ENCODE measurements around the gene TPX2.

TPX2 gene

GRCh38 chr20:31706607-31707257 is 32.4 kb upstream of the TPX2 start:
- DNase-seq (ENCODE audit: low read depth) = no peak

GRCh38 chr20:31707258-31707615 is 31.9 kb upstream of the TPX2 start:
- no peak for DNase-seq (ENCODE audit: low read depth)

DNA sequence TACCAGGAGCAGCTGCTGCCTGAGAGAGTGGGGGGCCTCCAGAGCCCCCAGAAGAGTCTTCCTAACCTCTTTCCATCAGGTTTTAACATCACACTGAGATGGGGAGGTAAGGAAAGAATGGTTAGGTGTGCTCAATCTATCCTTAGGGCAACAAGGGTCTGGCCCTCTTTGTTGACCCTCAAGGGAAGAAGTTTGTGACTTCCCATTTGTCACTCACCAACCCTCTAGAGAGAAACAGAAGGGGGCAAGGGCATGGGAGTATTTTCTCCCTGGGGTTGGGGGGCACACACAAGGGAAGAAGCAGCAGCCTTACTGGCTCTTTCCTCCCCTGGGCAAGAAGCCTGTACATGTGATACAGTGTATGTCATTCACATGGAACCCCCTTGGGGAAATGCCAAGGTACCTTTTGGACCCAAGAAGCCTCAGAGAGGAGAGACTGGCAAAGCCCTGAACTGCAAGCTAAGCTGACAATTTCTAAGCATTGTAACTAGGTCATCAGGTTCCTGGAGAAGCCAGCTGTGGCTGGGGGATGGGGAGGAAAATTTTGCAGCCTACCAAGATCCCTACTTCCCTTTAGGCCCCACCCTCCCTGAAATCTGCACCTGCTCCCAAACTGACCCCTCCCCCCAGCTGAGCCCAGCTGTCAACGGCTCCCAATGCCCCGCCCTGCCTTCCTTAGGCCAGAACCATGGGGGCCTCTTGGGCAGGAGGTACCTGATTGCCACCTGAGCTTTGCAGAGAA is 30.9 kb upstream of the TPX2 start:
- no peak for DNase-seq (ENCODE audit: low read depth)

DNA sequence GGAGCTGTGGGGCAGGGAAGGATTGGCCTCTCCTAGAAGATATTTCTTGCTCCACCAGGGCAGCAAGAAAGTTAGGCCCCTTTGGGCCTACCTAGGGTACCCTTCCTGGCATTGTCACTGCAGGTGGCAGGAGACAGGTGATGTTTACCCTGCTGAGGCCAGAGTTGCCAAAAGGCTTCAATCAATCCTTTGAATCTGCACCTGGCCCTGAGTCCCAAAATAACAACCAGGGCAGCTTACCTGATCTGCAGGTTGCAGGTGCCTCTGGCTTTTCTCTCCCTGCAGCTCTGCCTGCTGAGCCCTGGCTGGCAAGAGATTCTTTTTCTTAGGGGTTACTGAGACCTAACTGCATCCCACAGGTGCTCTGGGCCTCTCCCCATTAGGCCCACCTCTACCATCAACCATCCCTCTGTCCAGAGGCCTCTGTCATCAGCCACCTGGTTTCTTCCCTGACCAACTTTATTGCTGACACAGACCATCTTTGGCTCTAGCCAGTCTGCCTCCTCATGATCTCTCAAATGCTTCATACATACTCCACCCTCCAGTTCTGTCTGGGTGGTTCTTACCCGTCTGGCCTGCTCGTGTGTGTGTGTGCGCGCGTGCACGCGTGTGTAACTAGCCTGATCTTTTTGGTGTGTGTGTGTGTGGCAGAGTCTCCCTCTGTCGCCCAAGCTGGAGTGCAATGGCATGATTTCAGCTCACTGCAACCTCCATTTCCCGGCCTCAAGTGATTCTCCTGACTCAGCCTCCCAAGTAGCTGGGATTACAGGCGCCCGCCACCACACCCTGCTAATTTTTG is 30.2 kb upstream of the TPX2 start:
- DNase-seq (ENCODE audit: low read depth) = no peak

- no peak for DNase-seq (ENCODE audit: low read depth)
These were observed 29.2 kb upstream of the TPX2 start for GRCh38 chr20:31709939-31710338.

GRCh38 chr20:31710423-31711108 is 28.5 kb upstream of the TPX2 start:
- DNase-seq (ENCODE audit: low read depth) = no peak

GRCh38 chr20:31711179-31712111 is 27.6 kb upstream of the TPX2 start:
- no peak for DNase-seq (ENCODE audit: low read depth)

DNA sequence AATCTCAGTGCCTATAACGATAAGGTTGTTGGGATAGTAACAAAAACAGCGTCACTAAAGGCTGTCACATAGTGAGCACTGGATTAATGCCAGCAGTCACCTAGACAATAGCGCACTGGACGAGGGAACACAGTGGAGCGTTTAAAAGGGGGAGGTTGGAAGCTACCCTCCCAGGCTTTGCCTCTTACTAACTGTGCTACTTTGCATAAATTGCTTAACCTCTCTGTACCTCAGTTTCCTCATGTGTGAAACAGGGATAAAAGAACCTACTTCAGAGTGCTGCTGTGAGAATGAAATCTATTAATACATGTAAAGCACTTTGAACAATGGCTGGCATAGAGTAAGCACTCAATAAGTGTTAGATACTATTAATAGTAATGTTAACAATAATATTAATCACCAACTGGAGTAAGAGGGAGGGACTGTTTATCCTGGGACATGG is 27.0 kb upstream of the TPX2 start:
- DNase-seq (ENCODE audit: low read depth) = no peak

DNA sequence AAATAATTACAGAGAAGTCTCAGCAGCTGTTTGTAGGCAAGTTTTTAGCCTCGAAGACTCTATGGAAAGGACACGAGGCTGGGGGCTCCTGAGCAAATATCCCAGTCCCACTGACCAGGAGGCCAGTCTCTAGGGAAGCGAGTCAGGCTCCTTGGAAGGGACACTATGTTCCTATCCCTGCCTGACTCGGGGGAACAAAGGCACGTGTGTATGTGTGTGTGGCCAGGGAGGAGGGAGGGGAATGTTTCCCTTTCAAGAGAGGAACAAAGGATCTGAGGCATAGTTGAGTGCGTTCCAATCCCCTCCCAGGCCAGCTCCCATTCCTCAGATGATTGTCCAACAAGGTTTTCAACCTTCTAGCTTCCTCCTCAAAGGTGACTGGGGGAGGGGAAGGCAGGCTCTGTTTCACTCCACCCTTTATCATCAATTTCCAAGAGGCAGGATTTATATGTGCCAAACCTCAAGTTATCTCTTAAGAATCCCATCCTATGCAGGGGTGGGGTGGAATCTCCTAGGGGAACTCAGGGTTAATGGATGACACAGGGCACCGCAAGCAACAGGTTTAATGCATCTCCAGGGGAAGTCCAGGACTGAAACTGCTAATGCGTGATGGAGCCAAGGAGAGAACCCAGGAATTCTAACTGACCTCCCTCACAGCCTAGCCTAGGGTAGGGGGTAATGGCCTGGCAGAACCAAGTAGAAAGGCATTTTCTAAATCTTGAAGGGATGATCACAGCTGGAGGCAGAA is 26.4 kb upstream of the TPX2 start:
- no peak for DNase-seq (ENCODE audit: low read depth)

GRCh38 chr20:31713312-31714273 is 25.5 kb upstream of the TPX2 start:
- DNase-seq (ENCODE audit: low read depth) = no peak

GRCh38 chr20:31715766-31716165 is 23.3 kb upstream of the TPX2 start:
- no peak for DNase-seq (ENCODE audit: low read depth)

DNA sequence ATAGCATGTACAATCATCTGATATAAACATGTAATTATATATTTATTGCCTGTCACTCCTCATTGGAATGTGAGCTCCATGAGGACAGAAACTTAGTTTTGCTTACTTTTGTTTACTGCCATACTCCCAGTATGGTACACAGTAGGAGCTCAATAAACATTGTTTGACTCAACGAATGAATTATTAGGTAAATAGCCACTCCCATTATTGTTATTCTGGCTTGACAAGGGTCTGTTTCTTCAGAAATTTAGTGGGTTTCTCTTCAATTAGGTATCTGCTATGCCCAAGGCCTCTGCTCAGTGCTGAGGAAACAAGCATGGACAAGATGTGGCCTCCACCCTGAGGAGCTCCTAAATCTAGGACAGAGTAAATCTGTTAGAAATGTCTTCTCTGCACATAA is 22.7 kb upstream of the TPX2 start:
- DNase-seq (ENCODE audit: low read depth) = no peak

DNA sequence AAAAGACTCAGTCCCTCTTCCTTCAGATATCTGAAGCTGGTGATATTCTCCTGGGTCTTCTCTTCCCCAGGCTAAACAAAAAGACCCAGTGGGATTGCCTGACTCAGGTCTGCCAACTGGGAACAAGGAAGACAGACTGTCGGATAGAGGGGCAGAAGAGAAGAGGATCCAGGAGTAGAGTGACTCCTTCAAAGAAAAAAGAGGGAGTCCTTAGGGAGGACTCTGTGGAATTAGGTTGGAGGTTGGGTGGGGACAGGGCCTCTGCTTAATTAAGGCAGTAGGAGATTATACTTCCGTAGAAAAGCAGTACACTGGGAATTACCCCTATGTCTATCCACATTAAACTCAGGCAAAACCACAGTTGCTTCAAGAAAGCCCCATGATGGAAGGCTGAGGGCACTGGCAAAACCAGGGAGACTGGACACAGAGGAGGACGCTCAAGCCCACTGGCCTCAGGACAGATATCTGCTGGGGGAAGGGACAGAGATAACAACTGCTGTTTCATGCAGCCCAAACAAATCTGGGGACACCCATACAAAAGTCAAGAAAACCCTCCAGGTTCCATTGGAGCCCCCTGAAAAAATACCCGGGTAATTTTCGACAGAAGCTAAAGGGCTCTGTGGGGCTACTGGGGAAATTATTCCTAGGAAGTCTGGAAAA is 22.1 kb upstream of the TPX2 start:
- DNase-seq (ENCODE audit: low read depth) = no peak

DNA sequence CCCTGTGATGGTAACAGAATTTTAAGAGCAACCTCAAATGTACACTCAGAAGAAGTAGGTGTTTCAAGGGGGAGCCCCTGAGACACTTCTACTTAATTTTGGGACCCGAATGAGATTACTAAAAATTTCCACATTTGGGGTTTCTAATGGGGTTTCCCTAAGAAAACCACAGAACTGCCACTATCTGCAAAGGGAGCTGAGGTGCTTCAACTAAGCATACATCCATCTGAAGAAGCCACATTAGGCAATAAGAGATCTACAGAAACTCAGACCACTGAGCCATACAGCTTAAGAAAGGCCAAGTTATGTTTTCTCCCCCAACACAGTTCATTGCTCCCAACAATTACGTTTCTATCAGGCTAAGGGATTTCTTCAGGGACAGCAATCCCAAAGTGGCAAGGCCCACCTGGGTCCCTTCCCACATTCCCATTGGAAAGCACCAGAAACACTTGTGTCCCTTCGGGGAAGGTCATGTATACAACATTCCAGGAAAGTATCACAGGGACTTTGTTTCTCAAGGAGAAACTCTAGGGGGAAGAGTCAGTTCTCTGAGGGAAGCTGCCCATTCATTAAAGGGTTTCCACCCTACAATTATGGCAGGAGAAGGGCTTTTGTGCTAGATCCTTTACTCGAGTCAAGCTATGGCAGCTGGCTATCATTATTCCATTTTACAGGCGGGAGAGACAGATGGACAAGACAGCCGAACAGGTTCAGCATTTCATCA is 21.4 kb upstream of the TPX2 start:
- DNase-seq (ENCODE audit: low read depth) = no peak

DNA sequence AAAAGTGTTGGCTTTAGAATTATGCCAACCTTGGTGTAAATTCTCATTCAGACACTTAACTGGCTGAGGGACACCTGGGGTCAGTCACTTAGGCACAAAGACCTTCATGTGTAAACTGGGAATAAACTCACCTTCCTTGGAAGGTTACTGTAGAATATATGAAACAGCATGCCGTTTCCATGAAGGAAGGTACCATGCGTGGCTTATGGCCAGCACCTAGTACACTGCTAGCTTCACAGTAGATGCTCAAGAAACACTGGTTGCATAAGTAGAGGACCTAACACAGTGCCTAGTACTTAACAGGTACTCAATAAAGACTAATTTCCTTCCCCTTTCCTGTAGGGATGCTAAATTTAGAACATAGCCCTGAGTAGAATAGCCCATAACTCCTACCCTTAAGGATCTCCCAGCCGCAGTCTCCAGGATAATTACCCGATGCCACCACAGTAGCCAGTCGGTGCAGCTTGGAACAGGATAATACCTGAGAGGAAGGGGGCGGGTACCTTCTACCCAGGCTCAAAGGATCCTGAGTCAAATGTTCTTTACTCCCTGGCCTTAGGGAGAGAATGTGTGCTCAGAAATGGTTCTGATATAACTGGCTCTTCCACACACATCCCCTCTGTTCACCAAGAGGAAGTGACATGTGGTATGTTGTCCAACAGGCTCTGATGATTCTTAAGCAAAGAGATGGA is 20.0 kb upstream of the TPX2 start:
- no peak for DNase-seq (ENCODE audit: low read depth)

- no peak for DNase-seq (ENCODE audit: low read depth)
These were observed 19.2 kb upstream of the TPX2 start for GRCh38 chr20:31719644-31720485.
